Stimulated activated CD4-positive, alpha-beta T cell treated with anti-CD3 and anti-CD28 coated beads, Interleukin-1b, Interleukin-23, amount 100 ng/mL, for 48 hours (primary cell): ENCODE measurements around the gene RUNX1.

Experiments
- DNase-seq: peaks from one replicate; pipeline ENCODE4 v3.0.0-alpha.2; 2020

The RUNX1 gene

GRCh38 chr21:35035116-35035515 lies 14.0 kb downstream of the RUNX1 start:
- DNase-seq, result no peak

- peak; percentile 46 for DNase-seq
Observed at GRCh38 chr21:35034203-35034926, 14.7 kb downstream of the RUNX1 start.

GRCh38 chr21:35032474-35033263 lies 16.4 kb downstream of the RUNX1 start:
- no peak for DNase-seq

GRCh38 chr21:35028451-35028978 lies 20.6 kb downstream of the RUNX1 start:
- no peak for DNase-seq

- no peak for DNase-seq
Observed at GRCh38 chr21:35027563-35028450, 21.3 kb downstream of the RUNX1 start.

GRCh38 chr21:35026617-35027562 lies 22.2 kb downstream of the RUNX1 start:
- DNase-seq, result peak; percentile 79

GRCh38 chr21:35026153-35026500 lies 23.0 kb downstream of the RUNX1 start:
- DNase-seq, result no peak

- DNase-seq, result no peak
Observed at GRCh38 chr21:35025206-35026152, 23.6 kb downstream of the RUNX1 start.

GRCh38 chr21:35024513-35024912 lies 24.6 kb downstream of the RUNX1 start:
- DNase-seq, result no peak

GRCh38 chr21:35024071-35024420 lies 25.1 kb downstream of the RUNX1 start:
- DNase-seq, result no peak

GRCh38 chr21:35023396-35024070 lies 25.6 kb downstream of the RUNX1 start:
- peak; percentile 22 for DNase-seq

- no peak for DNase-seq
Observed at GRCh38 chr21:35021546-35021945, 27.6 kb downstream of the RUNX1 start.

- DNase-seq, result no peak
Observed at GRCh38 chr21:35020902-35021301, 28.2 kb downstream of the RUNX1 start.

- no peak for DNase-seq
Observed at GRCh38 chr21:35020436-35020835, 28.7 kb downstream of the RUNX1 start.

- no peak for DNase-seq
Observed at GRCh38 chr21:35019631-35020032, 29.5 kb downstream of the RUNX1 start.

- DNase-seq, result no peak
Observed at GRCh38 chr21:35017256-35017655, 31.8 kb downstream of the RUNX1 start.

GRCh38 chr21:35016517-35017188 lies 32.4 kb downstream of the RUNX1 start:
- DNase-seq, result no peak

GRCh38 chr21:35016071-35016470 lies 33.0 kb downstream of the RUNX1 start:
- DNase-seq, result no peak

- peak; percentile 58 for DNase-seq
Observed at GRCh38 chr21:35015435-35016024, 33.6 kb downstream of the RUNX1 start.
